HG02885 (cell line): ENCODE data around the gene AMBRA1.
A peak's percentile ranks its signal among the peaks of the same experiment; 100 is the strongest.

Experiments
- ATAC-seq: cut with Tn5 transposase; IDR thresholded peaks from one replicate; pipeline ENCODE4 v1.9.1; 2021; ENCODE audit warnings: mild to moderate bottlenecking; ENCODE audit not compliant: unreplicated experiment, poor library complexity

The AMBRA1 gene

GRCh38 chr11:46513934-46514342 lies 79.9 kb downstream of the AMBRA1 start:
- ATAC-seq = no peak

DNA sequence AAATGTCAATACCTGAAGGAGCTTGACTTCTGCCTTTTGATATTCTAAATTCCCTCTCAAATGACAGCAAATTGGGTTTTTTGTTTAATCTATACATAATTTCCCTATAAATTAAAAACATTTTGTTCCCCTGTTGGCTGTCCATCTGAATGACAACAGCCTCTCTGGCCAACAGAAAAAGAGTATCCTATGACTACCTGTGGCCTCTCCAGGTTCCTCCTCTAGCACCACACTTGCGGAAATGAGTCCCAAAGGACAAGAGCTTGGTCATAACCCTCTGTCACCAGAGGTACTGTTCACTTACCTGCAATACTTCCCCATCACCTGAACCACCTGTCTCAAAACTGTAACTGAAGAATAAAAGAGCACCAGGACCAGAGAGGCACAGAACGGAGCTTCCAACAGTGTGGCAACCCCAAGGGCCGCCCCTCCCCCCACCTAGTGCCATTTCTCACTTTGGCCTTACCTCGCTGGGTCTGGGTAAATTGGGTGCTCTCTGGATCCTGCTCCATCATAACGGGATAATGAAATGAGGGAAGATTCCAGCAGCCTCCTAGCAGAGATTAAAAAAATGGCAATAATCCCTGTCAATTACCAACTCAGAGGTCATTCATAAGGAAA lies 81.5 kb downstream of the AMBRA1 start:
- ATAC-seq = no peak

- ATAC-seq = no peak
Measured at GRCh38 chr11:46511342-46511741, 82.5 kb downstream of the AMBRA1 start.

GRCh38 chr11:46508360-46508759 lies 85.5 kb downstream of the AMBRA1 start:
- no peak for ATAC-seq

- ATAC-seq = no peak
Measured at GRCh38 chr11:46506483-46506791, 87.4 kb downstream of the AMBRA1 start.

DNA sequence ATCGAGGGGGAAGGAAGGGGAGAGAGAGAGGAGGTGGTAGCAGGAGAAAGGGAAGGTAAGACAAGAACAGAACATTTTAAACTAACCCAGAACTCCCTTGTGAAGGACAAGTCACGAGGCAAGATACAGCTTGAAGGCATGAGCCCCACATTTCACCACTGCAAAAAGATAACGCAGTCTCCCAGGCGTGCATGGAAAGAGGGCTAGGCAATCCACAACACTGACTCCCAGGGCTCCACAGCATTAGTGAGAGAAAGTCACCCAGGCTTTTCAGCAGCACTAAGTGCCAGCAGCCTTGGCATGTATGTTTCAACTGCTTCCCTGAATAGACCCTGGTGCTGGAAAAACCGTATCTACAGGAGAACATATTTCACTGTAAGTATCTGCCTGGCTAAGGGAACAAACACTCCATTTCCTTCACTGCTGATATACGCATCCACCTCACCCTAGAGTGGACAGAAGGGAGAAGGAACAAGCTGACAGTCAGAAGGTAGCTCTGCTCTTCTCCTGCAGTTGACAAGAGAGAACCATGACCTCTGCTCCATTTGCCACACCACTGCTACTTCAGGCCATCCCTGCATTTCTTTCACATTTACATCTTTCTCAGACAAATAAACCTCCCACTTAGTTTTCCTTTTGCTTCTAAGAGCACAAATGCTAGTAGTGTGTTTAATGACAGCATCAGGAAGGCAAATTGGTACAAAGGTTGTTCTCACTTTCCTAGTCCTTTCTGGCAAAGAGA lies 87.9 kb downstream of the AMBRA1 start:
- ATAC-seq = no peak

DNA sequence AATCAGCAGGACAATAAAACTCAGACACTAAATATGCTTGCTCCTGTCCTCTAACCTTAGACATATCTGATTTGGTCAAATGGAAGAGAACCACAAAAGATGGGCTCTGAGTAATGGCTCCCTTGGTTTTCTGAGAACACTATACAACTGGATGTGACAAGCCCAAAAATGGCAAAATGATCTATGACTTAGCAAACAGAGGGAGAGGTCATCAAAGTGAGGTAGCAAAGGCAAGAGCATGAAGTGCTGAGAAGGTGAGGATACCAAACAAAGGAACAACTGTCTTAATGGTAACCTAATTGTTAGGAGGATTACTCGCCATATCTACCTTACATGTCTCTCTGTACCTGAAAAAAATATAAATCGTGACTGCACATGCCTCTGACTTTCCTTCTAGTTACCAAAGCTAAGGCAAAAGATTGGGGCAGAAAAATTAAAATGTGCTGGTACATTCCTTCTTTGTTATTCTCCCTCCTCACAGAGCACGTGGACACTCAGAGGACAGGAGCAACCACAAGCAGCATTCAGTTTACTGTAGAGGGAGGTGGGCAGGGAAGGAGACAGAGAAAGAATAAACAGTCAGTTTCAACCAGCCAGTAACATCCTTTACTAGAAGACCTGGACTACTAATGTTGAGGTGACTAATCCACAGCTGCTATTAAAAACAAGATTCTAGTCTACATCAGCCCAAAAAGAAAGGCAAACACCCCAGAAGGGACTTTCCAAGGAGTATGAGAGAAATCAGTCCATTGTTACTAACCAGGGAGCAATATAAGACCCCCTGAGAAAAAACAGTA lies 88.8 kb downstream of the AMBRA1 start:
- ATAC-seq = no peak

- ATAC-seq = no peak
Measured at GRCh38 chr11:46499821-46500220, 94.0 kb downstream of the AMBRA1 start.

DNA sequence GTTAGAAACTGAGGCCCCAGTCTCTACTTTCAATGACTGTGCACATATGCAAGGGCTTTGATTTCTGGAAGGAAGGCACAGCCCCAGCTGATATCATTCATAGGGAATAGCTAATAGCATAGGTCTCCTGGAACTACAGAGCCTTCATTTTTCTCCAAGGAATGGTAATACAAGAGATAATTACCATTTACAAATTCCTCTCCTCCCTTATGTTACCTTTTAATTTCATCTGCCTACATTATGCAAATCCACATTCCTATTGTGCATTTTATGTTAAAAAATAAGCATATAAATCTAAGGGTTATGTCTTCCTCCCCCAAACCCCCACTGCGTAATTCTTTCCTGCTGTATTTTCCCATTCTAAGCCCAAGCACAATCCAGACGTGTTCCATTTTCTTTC lies 94.9 kb downstream of the AMBRA1 start:
- ATAC-seq = no peak

- no peak for ATAC-seq
Measured at GRCh38 chr11:46498179-46498578, 95.6 kb downstream of the AMBRA1 start.

- no peak for ATAC-seq
Measured at GRCh38 chr11:46497498-46497897, 96.3 kb downstream of the AMBRA1 start.

GRCh38 chr11:46493791-46494190 lies 100.0 kb downstream of the AMBRA1 start:
- no peak for ATAC-seq

GRCh38 chr11:46492532-46492931 lies 101.3 kb downstream of the AMBRA1 start:
- ATAC-seq = no peak

GRCh38 chr11:46491661-46492330 lies 102.0 kb downstream of the AMBRA1 start:
- ATAC-seq = no peak

GRCh38 chr11:46490666-46491065 lies 103.2 kb downstream of the AMBRA1 start:
- ATAC-seq = no peak

DNA sequence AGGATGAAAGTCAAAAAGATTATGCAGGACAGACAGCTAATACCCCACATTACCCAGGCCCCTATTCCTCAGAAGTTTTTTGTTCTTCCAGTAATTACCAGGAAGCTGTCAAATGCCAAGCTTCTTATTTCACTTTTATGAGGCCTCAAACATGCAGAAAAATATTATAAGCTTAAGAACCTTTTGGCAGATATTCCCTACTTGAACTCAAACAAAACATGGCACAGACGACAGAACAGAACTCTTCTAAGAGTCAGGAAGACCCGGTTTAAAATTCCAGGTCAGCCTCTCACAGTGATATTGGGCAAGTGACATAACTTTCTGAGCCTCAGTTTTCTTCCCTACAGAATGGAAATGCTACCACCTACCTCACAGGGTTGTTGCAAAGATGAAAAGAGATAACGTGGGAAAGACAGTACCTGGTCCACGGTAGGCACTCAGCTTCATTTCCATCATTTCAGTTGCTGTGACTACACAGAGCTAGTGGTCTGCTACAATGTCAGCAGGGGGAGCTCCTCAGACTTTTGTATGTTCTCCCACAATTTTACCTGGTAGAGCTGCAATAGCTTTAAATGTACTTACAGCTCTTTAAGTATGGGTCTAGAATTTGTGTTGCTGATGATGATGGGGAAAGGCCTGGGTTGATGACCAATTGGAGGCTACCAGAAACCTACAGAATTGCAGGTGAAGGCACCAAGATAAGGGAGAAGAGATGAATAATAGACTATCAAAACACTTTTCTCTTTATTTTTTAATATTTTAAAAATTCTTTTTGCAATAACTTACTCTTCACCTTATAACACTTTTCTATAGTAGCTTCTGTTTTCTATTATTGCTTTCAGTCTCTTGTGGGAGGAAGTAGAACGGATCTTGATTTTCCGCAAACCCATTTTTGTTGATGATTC lies 103.9 kb downstream of the AMBRA1 start:
- peak; percentile 56 for ATAC-seq

DNA sequence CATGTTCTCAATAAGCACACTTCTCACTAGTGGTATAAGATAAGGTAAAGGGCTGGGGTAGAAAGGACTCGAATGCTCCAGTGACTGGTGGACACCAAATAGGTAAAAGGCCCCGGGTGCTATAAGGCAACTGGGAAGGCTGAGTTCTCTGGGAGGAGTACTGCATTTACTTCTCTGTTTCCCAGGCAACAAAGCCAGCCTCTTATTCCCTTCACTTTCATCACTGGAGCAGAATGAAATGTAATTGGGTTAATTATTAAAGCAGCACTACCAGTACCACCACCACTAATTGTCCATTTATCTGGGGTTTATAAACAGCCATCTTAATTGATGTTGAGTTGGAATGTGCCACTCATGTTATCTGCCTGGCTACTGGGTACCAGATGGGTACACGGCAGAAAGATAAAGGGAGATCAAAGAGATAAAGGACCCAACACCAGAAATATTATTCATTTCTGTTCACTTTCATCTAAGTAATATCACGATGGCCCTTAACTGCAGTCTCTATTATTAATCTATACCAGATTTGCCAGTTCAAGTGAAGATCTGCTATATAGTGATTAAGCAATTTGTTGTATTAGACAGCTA lies 107.9 kb downstream of the AMBRA1 start:
- no peak for ATAC-seq

- ATAC-seq = no peak
Measured at GRCh38 chr11:46484101-46484500, 109.7 kb downstream of the AMBRA1 start.

DNA sequence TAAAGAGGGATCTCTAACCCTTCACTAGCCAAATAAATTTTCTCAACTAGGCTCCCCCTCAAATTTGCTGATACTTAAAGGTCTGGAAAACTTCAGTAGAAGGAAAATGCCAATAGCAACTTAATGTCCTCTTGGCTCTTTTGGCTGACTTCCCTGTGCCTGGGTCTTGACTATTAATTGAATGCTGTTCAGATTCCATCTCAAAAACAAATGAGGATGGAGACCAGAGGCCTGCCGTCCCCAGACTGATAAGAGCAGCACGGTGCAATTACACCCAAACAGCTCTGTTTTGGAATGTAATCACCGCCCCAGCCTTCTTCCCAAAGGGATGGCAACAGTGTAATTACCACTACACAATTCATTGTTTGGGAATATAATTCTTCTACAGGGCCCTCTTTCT lies 112.9 kb downstream of the AMBRA1 start:
- ATAC-seq = no peak
